Endothelial cell of umbilical vein (primary cell): ENCODE results near the gene HNRNPU.

Experiments
- FOS ChIP-seq: IDR thresholded peaks from 2 replicates; pipeline ENCODE4 v1.6.1; 2011; ENCODE audit warnings: mild to moderate bottlenecking, low read length, moderate library complexity, borderline replicate concordance; ENCODE audit not compliant: insufficient read depth
- JUN ChIP-seq: IDR thresholded peaks from 2 replicates; pipeline ENCODE4 v1.6.1; 2011; ENCODE audit warnings: borderline replicate concordance, low read depth; ENCODE audit not compliant: insufficient read length, insufficient read depth
- MYC ChIP-seq: IDR thresholded peaks from one replicate; pipeline ENCODE4 v1.6.1; 2011; ENCODE audit warnings: mild to moderate bottlenecking, low read depth, low read length
- POLR2A ChIP-seq: IDR thresholded peaks from 2 replicates; pipeline ENCODE4 v1.6.1; 2012; ENCODE audit warnings: low read depth, mild to moderate bottlenecking, control low read depth, low read length
- POLR2AphosphoS5 ChIP-seq: IDR thresholded peaks from 2 replicates; pipeline ENCODE4 v1.6.1; 2012; ENCODE audit warnings: low read depth, mild to moderate bottlenecking, control low read depth, low read length, moderate library complexity; ENCODE audit not compliant: insufficient read depth
- TF ChIP-seq, protein P1 (sequence below), 2 donors: IDR thresholded peaks; 1 replicate in 1 of 2; 2 replicates in 1 of 2; pipeline ENCODE4 v1.5.1; 2011; ENCODE audit warnings: low read length in 2 of 2, mild to moderate bottlenecking in 2 of 2, moderate library complexity in 2 of 2, control low read depth in 1 of 2, inconsistent platforms in 1 of 2, low read depth in 1 of 2; ENCODE audit not compliant: insufficient read depth in 1 of 2; ENCODE audit errors: extremely low read depth in 1 of 2

GRCh38 chr1:244849189-244849866, 15.0 kb downstream of the HNRNPU start:
- TF ChIP-seq, protein P1, sequence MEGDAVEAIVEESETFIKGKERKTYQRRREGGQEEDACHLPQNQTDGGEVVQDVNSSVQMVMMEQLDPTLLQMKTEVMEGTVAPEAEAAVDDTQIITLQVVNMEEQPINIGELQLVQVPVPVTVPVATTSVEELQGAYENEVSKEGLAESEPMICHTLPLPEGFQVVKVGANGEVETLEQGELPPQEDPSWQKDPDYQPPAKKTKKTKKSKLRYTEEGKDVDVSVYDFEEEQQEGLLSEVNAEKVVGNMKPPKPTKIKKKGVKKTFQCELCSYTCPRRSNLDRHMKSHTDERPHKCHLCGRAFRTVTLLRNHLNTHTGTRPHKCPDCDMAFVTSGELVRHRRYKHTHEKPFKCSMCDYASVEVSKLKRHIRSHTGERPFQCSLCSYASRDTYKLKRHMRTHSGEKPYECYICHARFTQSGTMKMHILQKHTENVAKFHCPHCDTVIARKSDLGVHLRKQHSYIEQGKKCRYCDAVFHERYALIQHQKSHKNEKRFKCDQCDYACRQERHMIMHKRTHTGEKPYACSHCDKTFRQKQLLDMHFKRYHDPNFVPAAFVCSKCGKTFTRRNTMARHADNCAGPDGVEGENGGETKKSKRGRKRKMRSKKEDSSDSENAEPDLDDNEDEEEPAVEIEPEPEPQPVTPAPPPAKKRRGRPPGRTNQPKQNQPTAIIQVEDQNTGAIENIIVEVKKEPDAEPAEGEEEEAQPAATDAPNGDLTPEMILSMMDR (IDR thresholded peaks at IDR 0.05; ENCODE audit: extremely low read depth in 1 of 2, insufficient read depth in 1 of 2, low read depth in 1 of 2, low read length in 2 of 2) = no peak
- TF ChIP-seq MYC = no peak
- no peak for TF ChIP-seq POLR2AphosphoS5
- no peak for TF ChIP-seq POLR2A
- no peak for TF ChIP-seq JUN
- no peak for TF ChIP-seq FOS
